ENCODE results near the gene AGAP1. TPM values are rescaled to one million over a fixed set of nuclear protein-coding genes. Genes with fewer than 3 reads are reported as not detected.

The AGAP1 gene
- total RNA-seq, 1 donor from 2014 or later = 23.5 TPM

DNA sequence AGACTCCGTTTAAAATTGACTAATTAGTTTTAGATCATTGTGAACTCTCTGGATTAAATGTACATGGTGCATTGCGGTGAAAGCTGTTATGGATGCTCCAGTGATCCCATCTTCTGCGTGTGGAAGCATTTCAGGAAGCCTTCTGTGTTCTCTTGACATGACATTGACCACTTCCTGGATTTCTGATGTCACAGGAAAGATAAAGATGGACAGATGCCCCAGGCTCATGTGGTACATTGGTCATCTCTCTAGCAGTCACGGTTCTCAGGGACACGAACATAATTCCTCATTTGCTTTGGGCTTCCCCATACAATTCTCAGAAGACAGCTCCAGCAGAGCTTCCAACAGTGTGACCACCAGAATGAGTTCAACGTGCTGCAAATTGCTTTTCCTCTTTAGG, 26.9 kb downstream of the AGAP1 start:
- DNase-seq (ENCODE audit: missing footprints) (no peak), ATAC-seq (no peak)
- intact Hi-C loops (cut with DNase I) = no loop called here

DNA sequence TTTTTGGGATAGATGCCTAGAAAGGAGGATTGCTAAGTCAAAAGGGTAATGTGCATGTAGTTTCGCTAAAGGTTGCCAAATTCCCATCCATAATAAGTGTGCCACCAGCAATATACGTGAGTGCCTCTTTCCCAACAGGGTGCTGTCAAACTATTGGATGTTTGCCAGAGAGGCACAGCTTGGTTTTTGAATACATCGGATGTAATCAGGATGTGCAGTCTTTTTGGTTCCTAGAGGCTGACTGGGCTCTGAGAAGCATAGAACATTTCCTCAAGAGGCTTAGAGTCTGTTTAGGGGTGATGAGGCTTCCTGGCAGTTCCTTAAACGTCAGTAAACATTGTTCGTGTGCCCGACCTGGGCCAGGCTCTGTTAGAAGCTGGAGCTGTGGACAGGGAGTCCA, 28.0 kb downstream of the AGAP1 start:
- intact Hi-C loops (cut with DNase I) = no loop called here
- DNase-seq (ENCODE audit: missing footprints) (no peak), ATAC-seq (no peak)

DNA sequence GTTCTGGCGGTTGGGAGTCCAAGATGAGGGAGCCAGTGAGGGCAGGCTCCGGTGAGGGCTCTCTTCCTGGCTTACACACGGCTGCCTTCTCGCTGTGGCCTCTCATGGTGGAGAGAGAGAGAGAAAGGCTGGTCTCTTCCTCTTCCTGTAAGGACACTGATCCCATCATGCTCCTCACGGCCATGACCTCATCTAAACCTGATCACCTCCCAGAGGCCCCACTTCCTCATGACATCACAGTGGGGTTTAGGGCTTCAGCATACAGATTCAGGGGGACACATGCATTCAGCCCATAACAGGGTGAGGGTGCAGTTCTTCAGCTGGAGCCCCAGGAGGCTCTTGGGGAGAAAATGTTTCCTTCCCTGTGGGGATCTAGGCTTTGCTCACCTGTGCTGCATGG, 29.2 kb downstream of the AGAP1 start:
- no peak for ATAC-seq
- intact Hi-C loops (cut with DNase I) = no loop called here
- no peak for DNase-seq (ENCODE audit: missing footprints)

DNA sequence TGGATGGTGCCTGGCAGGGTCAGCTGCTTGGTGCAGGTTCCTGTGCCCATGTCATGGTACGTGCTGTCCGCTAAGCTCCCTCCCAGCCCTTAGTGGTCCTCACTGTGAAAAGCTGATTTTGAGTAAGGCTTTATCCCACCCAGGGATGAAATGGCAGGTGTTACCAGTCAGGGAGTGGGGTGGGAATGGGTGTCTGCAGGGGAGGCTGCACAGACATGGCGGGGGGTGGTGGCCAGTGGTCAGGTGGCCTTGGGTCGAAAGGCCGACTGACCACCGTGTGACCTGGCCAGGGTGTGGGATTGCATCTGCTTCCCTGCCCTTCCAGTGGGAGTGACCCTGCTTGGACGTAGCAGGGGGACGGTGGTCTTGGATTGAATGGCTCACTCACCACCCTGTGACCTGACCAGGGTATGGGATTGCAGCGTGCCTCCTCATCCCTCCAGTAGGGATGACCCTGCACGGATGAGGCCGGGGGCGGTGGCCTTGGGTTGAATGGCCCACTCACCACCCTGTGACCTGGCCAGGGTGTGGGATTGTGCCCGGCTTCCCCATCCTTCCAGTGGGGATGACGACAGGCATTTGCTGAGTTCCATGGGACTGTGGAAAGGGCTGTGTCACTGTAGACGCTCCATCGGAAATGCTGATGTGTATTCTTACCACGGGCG, 29.8 kb downstream of the AGAP1 start:
- intact Hi-C loops (cut with DNase I) = no loop called here
- ATAC-seq (no peak), DNase-seq (ENCODE audit: missing footprints) (no peak)

DNA sequence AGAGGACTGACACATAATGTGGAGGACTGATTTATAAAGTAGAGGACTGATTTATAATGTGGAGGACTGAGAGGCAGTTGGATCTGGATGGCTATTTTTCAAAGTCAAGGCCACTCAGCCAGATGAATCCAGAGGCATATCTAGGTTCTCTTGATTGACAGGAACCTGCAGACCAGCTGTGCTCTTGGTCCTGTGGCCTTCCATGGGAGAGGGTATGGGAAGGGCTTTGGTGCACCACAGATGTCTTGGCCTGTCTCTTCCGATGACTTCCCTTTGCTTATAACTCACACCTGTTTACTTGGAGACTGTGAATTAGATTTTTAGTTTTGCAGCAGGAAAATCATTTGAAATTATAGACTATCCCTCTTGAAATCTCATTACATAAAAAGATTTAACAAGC, 32.3 kb downstream of the AGAP1 start:
- intact Hi-C loops (cut with DNase I) = no loop called here
- DNase-seq (ENCODE audit: missing footprints) (no peak), ATAC-seq (no peak)

DNA sequence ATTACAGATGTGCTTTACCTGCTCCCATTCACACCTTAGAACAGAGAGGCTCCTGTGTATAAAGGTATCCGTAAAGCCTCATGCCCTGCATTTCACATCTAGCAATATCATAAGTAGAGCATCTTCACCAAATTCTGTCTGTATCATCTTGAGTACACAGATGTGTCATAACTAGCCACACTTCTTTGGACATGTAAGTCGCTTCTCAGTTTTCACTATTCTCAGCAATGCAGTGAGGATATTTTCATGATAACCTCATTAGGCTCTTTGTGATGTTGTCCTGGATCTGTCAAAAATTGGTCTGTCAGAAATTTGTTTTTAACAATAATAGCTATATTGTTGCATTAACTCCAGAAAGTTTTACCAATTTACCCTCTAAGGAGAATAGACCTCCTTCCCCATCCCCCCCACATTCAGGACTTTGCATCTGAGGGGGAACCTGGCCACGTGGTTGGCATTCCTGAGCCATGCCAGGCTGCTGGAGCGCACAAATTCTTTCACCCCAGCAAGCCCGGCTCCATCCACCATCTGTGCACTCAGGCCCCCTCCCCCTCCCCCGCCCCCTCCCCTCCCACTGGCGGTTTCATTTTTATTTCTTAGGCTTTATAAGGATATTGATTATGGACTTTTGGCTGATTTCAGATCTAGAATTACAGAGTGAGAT, 34.1 kb downstream of the AGAP1 start:
- DNase-seq (ENCODE audit: missing footprints) (no peak), ATAC-seq (no peak)
- intact Hi-C loops (cut with DNase I) = no loop called here

DNA sequence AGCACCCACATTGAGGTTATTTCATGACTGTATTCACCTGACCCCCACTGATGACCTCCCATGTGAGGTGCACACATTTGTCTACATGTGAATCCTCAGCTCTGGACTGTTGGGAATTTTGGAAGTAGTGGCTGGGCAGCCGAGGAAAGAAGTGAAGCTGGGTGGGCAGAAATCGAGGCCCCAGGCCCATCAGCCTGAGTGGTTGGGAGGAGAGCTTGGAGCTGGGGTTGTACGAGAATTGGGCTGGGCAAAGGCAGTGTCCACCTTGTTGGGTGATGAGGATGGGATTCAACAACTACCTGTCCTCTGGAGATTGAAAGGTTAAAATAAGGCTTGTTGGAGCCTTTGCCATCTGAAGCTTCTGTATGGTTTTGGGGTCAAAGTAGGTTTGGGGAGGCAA, 35.8 kb downstream of the AGAP1 start:
- no peak for ATAC-seq
- DNase-seq (ENCODE audit: missing footprints) = no peak
- intact Hi-C loops (cut with DNase I) = no loop called here

DNA sequence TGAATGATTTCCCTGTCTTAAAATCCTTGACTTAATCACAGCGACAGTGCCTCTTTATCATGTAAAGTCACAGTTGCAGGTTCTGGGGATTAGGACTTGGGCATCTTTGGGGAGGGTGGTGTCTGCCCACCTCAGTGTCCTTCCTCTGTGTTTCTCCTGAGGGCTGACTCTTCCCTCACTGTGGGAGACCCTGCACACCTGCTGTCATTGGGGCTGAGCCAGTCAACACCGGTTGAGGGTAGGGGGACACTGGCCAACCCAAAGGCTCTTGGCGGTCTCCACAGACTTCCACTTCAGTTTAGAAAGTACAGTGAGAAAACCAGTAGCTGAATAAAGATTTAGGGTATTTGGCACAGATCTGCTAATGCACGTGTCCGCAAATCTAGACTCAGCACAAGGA, 36.9 kb downstream of the AGAP1 start:
- ATAC-seq (no peak), DNase-seq (ENCODE audit: missing footprints) (no peak)

DNA sequence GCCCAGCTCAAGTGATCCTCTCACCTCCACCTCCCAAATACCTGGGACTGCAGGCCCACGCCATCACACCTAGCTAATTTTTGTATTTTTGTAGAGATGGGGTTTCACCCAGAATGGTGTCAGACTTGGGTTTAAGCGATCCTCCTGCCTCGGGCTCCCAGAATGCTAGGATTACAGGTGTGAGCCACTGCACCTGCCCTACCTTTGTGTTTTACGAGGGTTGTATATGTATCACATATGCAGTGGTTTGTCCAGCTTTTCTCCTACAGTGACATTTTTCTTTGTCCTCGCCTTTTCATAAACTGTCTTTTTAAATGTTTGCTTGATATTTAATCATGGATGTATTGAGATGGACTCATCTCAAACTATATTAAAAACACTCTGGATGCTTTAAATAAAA, 38.5 kb downstream of the AGAP1 start:
- ATAC-seq (no peak), DNase-seq (ENCODE audit: missing footprints) (no peak)
- intact Hi-C loops (cut with DNase I) = no loop called here

More for the DNA sequence above, 36.9 kb downstream of the AGAP1 start:
- intact Hi-C loops (cut with DNase I) = no loop called here

DNA sequence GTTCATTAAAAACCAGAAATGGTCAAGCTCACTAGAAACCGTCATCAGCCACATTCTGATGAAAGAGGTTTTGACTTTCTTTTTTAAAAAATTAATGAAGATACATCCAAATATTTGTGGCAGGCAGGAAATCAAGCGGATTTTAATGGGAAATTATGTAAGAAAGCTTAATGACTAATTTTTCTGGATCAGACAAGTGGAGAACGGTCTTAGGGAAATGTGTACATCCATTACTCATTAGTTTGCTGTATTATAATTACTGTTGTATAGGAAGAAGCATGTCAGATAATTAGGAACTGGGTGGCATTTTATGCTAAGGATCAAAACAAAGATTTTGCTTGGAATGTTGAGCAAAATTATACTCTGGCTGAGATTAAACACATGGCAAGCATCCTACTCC, 39.4 kb downstream of the AGAP1 start:
- DNase-seq (ENCODE audit: missing footprints) (no peak), ATAC-seq (no peak)
- intact Hi-C loops (cut with DNase I) = no loop called here

DNA sequence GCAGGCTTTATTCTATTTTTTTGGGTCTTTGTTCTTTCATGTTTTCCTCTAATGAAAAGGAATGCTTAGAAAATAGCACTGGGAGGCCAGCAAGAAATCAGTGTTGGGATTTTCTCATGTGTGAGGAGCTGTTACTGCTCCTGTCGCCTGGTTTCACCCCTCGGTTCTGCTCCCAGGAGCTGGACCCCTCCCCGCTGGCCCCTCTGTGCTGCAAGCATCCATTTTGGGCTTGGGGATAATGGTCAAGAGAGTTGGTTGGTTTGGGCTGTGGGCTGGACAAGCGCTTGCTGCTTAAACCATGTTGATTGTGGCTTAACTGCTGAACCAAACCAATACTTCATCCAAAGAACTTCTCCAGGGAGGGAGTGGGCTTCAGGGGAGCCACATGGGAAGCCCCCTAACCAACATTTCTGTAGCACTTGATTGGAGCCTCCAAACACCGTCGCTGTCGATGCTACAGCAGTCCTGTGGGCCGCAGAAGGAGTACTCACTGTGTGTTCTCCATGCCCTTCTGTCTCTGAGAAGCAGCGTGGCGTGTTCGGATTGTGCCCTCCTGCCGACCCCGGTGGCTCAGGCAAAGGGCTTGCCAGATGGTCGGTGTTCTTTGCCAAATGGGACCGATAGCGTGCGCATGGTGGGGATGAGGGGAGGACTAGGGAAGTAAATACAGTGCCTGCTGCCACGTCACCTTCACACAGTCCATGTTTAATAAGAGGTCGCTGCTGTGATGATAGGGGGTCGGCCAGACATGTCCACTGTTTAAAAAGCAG, 40.0 kb downstream of the AGAP1 start:
- ATAC-seq (no peak), DNase-seq (ENCODE audit: missing footprints) (no peak)
- intact Hi-C loops (cut with DNase I) = no loop called here

DNA sequence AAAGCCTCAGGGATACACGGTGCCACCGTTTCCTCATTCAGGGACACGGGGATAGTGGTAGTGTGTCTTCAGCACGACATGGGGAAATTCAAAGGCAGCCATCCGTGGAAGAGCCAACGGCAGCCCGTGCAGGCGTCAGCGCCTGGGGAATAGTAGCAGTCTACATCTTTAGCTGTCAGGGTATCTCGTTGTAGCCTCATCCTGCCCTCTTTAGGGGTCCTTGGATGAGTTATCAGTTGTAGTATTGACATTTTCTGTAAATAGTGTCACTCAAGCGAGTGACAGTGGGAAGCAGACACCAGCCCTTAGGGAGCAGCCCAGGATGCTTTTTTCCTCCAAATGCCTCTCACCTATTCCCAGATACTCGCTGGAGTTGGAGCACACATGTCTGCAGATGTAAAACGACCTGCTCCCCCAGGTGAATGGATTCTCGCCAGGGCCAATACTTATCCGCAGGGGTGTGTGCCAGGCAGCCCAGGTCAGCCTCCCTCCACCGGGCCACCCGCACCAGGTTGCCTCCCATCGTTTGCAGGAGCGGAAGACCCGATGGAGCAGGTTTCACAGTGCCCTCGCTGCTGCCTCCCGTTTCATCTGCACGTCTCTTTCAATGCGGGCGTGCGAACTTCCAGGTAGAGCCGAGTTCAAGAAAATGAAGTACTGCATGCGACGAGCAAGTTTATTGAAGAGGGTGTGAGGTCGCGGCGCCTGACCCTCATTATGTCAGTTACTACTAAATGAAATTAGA, 41.0 kb downstream of the AGAP1 start:
- intact Hi-C loops (cut with DNase I) = no loop called here
- DNase-seq (ENCODE audit: missing footprints) (no peak), ATAC-seq (no peak)

DNA sequence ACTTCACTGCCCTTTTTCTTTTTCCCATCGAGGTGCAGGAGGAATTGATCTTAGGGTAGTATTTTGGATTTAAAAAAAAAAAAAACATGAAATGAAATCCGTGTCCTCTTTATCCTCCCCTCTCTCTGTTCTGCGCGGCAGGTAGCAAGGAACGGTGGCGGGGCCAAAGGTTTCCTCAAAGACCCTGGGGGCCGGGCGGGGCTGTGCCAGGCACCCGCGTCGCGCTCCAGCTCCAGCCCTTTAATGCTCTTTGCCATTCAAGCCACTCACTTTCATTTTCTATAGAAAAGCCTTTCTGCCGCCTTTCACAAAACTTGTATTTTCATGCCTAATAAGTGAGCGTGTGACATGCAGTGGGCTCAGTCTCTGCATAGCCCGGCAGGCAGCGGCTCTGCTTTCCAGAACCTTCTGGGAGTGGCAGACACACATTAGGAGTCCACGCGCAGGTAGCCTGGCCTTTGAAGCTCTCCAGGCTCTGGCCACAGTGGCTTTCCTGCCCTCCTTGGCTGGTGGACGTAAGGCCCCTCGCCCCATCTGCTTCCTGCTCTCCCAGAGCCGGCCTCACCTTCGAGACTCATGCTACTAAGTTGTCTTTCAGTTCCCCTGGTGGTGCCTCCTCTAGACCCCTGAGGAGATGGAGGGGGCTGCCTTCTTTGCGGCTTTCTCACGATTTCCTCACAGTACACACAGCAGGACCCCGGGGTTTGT, 41.7 kb downstream of the AGAP1 start:
- intact Hi-C loops (cut with DNase I) = no loop called here
- DNase-seq (ENCODE audit: missing footprints) (no peak), ATAC-seq (no peak)

DNA sequence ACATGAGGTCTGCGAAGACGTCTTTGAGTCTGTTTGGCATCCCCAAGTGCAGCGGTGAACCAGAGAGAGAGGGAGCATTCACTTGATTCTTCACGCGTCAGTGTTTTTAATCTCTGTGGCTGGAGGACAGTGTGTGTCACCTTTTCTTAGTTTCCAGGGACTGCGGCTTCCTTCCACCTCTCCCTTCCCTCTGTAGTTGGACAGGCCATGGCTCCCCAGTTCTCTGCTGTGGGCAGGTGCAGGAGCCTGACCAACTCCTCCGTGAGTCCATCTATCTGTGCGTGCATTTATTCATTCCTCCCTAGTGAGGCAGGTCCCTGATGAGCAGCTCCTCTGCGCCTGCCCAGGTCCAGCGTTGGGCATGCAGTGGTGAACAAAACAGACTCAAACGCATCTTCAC, 42.9 kb downstream of the AGAP1 start:
- ATAC-seq (no peak), DNase-seq (ENCODE audit: missing footprints) (no peak)
- intact Hi-C loops (cut with DNase I) = no loop called here

DNA sequence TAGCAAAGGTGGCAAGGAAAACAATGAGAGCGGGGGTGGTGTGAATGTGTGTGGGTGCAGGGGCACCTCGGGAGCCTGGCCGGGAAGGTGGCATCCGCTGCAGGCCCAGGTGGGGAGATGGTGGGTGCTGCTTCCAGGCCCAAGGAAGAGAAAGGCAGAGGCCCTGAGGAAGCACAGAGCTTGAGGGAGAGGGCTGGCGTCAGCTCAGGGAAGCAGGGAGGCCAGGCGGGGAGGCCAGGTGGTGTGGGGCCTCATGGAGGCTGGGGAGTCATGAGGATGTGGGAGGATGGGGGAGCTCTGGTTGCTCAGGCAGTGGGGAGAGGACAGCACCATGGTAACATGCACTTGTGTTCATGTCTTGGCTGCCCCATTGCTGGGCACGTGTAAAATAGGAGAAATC, 43.3 kb downstream of the AGAP1 start:
- ATAC-seq (no peak), DNase-seq (ENCODE audit: missing footprints) (no peak)
- intact Hi-C loops (cut with DNase I) = no loop called here

DNA sequence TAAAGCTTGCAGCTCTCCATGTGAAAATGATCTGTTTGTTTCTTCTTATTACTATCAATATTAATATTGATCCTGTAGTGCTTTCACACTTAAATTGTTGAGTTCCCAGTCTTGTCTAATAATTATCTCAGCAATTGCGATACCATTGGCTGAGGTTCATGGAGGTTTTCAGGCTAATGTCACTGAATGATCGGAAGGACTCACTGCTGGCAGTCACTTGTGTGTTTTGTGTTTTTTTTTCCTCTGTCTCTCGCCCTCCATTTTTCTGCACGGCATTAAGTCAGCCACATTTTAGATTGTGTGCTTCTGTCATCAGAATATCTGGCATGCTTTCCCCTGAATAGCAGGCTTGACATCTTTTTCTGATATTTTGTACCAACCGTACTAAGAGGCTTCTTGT, 43.7 kb downstream of the AGAP1 start:
- no peak for DNase-seq (ENCODE audit: missing footprints)
- ATAC-seq = no peak
- intact Hi-C loops (cut with DNase I) = no loop called here

DNA sequence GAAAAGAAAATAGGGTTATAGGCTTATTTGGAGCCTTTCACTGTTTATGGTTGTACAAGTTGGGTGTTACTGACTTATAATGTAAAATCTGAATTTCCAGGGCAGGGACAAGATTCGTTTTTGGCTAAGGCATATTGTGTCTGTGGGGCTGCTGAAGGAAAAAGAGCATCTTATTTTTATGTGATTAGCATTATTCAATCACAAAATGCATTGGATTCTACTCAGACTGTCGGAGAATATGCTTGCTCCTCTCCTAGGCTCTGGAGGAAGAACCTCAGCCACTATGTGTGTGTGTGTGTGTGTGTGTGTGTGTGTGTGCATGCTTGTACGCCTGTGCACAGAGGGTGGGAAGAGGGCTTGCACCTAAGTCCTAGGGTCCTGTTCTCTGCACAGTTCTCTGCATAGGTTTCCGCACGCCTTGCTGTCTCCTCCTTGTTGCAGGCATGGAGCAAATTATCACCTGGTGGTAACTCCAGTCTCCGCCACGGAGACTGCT, 44.3 kb downstream of the AGAP1 start:
- intact Hi-C loops (cut with DNase I) = no loop called here
- DNase-seq (ENCODE audit: missing footprints) = no peak
- no peak for ATAC-seq

DNA sequence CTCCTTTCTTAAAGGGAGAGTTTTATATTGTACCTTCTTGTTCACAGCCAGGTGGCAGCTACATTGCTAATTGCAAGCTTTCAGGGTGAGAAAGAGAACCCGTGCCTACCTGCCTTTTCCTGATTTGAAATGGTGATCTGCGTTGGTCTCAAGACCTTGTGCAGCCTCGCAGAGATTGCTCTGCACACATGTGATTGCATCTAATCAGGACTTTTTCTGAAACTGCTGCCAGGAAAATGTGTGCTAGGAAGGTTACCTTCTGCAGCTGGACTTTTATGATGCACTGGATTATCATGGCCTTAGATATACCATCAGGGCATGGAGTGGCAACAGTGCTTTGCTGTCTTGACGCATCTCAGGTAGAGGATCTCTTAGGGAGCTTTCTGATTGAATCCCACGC, 45.1 kb downstream of the AGAP1 start:
- ATAC-seq (no peak), DNase-seq (ENCODE audit: missing footprints) (no peak)
- intact Hi-C loops (cut with DNase I) = no loop called here

DNA sequence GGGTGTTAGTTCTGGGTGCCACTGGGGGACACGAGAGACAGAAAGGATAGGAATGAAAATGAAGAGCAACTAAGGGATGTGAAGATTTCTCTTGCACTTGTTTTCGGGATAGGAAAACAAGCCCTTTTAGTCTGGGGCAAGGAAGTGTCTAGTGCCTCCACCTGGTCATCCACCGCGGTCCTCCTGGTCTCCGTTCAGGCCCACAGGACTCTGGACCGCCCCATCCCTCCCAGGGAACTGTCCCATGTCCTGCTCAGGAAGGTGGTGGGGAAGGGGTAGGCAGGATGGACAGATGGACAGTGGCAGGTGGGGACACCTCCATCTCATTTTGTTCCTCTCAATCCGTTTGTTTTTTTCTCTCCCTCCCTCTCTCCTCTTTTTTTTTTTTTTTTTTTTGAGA, 45.9 kb downstream of the AGAP1 start:
- no peak for ATAC-seq
- intact Hi-C loops (cut with DNase I) = no loop called here
- DNase-seq (ENCODE audit: missing footprints) = no peak

Data from Right ventricle myocardium inferior (tissue), 1 donor.